Measurements from ENCODE around the gene GUCD1. TPM values are rescaled to one million over a fixed set of nuclear protein-coding genes. Genes with fewer than 3 reads are reported as not detected.
"Not testable (repeated sequence)": the region's sequence is repeated elsewhere in the genome, so short reads cannot be mapped to it uniquely, and the experiment has no call there.

GUCD1 gene
- total RNA-seq, 1 experiment from 2014 or later: 87.4 TPM

DNA sequence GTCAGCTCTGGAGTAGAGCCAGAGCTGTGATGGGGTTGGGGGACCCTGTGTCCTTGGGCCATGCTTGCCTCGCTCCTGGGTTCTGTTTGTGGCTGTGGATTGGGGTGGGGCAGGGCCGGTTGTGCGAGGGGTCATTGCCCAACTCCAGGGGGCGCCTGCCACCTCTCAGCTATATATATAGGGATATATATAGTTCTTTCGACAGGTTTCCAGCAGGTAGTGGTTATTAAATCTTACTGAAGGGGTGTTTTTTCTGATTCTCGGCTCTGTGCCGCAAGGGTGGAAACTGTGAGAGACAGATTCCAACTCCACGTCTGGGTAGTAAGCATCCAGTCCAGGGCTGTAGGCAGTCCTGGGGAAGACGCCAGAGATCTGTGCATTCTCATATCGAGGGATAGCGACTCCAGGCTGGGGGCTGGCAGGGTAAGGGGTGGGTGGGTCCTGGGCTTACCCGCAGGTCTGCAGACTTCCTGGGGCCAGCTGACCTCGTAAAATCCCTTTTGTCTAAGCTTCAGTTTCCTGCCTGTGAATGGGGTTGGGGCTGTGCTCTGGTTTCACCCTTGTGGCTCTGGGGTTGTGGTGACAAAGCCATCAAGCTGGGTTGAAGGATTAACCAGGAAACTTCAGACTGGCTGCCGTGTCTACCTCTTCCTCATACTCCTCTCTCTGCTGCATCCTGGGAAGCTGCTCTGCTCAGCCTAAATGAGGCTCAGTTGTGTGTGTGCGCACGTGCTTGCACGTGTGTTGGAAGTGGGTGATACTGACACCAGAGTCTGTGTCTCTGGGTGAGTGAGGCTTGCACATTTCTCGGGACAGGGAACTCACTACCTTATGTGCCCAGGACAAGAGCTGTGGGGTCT, 49.1 kb upstream of the GUCD1 start:
- not testable (repeated sequence) for H2AFZ ChIP-seq (ENCODE audit: low read length); H2BK20ac ChIP-seq (ENCODE audit: low read depth, low read length, poor library complexity, severe bottlenecking); H4K8ac ChIP-seq (replicated peaks; ENCODE audit: insufficient read length, low read depth, low read length); H4K91ac ChIP-seq (ENCODE audit: insufficient read length, low read depth, low read length); H3K9me3 ChIP-seq (ENCODE audit: control insufficient read depth, low read depth, low read length); H3T11ph ChIP-seq (ENCODE audit: low read length); H3K27me3 ChIP-seq (ENCODE audit: insufficient read depth, low read length); H3K23ac ChIP-seq (ENCODE audit: insufficient read length, low read depth, low read length); H3K56ac ChIP-seq (ENCODE audit: insufficient read length, low read depth, low read length); H3K4me1 ChIP-seq (ENCODE audit: insufficient read depth, low read length); H3K18ac ChIP-seq (ENCODE audit: insufficient read length, low read depth, low read length); H3K36me3 Mint-ChIP-seq (ENCODE audit: insufficient read depth in 1 of 3, low read depth in 3 of 3); H2BK15ac ChIP-seq (ENCODE audit: low read depth, low read length); DNase-seq; H2BK5ac ChIP-seq (ENCODE audit: insufficient read length, low read length); H2BK12ac ChIP-seq (ENCODE audit: insufficient read length, low read depth, low read length); H3K9me3 Mint-ChIP-seq; H3K14ac ChIP-seq (ENCODE audit: insufficient read depth, low read length); H3K23me2 ChIP-seq (ENCODE audit: insufficient read length, low read depth, low read length, poor library complexity, severe bottlenecking); H3K27me3 Mint-ChIP-seq (ENCODE audit: low read depth); H3K4ac ChIP-seq (ENCODE audit: low read depth, low read length); H3K27ac ChIP-seq (ENCODE audit: insufficient read length, low read depth, low read length); H2AK5ac ChIP-seq (ENCODE audit: insufficient read length, low read length); H3K79me1 ChIP-seq (ENCODE audit: insufficient read depth, low read depth, low read length, poor library complexity, severe bottlenecking); H3K9ac ChIP-seq (ENCODE audit: extremely low read depth, insufficient read length, low read length); H2BK120ac ChIP-seq (ENCODE audit: low read depth, low read length, poor library complexity, severe bottlenecking); H4K20me1 ChIP-seq (ENCODE audit: control insufficient read depth, insufficient read depth, insufficient read length); H3K79me2 ChIP-seq (ENCODE audit: insufficient read depth, low read length); H4K5ac ChIP-seq (ENCODE audit: insufficient read length, low read depth, low read length)
- TF ChIP-seq CTCF (conservative IDR thresholded peaks at IDR 0.05): peak; percentile 54
- peak overlapping the region; percentile 20 for H3K4me2 ChIP-seq (ENCODE audit: insufficient read depth, insufficient read length, low read length)
- H3K4me3 Mint-ChIP-seq: peak overlapping the region; percentile 61 to 62
- H3K4me1 Mint-ChIP-seq: peaks cover 28 to 34% of the 10 kb centered on the region in 2 experiments
- WGBS (ENCODE audit: extremely low coverage, insufficient read length, low lambda C conversion rate): no CpG with 5 or more reads among the region's 18 CpGs
- H3K27ac Mint-ChIP-seq: peak overlapping the region; percentile 56 to 91 (median 88); a peak in 5 of 7 replicates

DNA sequence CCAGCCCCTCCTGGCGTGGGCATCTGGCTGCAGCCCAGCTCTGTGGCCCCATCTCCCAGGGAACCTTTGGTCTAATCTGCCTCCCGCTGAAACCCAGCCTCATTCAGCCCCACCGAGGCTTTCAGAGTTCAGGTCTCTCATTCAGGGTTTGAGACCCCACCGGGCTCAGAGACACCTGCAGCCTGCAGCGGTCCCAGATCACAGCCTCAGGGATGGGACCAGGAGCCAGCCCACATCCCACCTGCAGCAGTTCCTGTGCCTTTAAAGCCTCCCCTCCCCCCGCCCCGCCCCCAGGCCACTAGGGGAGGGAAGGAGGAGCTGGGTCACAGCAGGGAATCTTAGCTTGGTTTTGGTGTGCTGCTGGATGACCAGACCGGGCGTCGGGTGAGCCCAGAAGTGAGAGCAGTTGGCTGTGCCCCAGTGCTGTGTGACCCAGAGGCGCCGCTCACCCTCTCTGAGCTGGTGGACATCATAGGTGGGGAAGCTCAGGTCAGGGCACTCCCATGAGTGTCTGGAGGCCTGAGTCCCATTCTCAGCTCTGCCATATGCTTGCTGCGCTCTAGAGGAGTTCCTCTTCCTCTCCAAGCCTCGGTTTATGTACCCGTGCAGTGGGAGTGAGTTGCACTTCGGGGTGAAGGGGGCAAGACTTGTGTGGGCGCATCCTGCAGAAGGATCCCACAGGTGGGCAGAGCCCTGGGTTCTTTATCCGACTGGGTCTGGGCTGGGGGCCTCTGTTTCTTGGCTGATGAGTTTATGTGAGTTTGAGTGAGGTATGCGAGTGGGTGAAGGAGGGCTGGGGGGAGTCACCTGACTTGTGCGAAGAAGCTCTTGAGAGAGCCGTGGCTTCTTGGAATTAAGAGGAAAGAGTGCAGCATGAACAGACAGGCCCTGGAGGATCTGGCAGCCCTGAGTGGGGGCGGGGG, 48.2 kb upstream of the GUCD1 start, which contains the start of gene GGT1:
Gene GGT1, plus strand, starts transcription at position 347 of the 923 bp plus-strand sequence. CDS start 7,889 bp downstream, outside the sequence.
- H3T11ph ChIP-seq (ENCODE audit: low read length); H4K20me1 ChIP-seq (ENCODE audit: control insufficient read depth, insufficient read depth, insufficient read length); H3K27me3 Mint-ChIP-seq (ENCODE audit: low read depth); H2AK5ac ChIP-seq (ENCODE audit: insufficient read length, low read length); H2BK120ac ChIP-seq (ENCODE audit: low read depth, low read length, poor library complexity, severe bottlenecking); H4K91ac ChIP-seq (ENCODE audit: insufficient read length, low read depth, low read length); H2BK15ac ChIP-seq (ENCODE audit: low read depth, low read length); H3K9ac ChIP-seq (ENCODE audit: extremely low read depth, insufficient read length, low read length); H3K27me3 ChIP-seq (ENCODE audit: insufficient read depth, low read length); H3K36me3 Mint-ChIP-seq (ENCODE audit: insufficient read depth in 1 of 3, low read depth in 3 of 3); H3K4ac ChIP-seq (ENCODE audit: low read depth, low read length); H3K27ac ChIP-seq (ENCODE audit: insufficient read length, low read depth, low read length); H3K23ac ChIP-seq (ENCODE audit: insufficient read length, low read depth, low read length); H3K79me1 ChIP-seq (ENCODE audit: insufficient read depth, low read depth, low read length, poor library complexity, severe bottlenecking); H4K5ac ChIP-seq (ENCODE audit: insufficient read length, low read depth, low read length); H3K4me1 ChIP-seq (ENCODE audit: insufficient read depth, low read length); H3K9me3 ChIP-seq (ENCODE audit: control insufficient read depth, low read depth, low read length); H3K23me2 ChIP-seq (ENCODE audit: insufficient read length, low read depth, low read length, poor library complexity, severe bottlenecking); H3K56ac ChIP-seq (ENCODE audit: insufficient read length, low read depth, low read length); H3K18ac ChIP-seq (ENCODE audit: insufficient read length, low read depth, low read length); H3K9me3 Mint-ChIP-seq; H2BK5ac ChIP-seq (ENCODE audit: insufficient read length, low read length); H3K79me2 ChIP-seq (ENCODE audit: insufficient read depth, low read length); H4K8ac ChIP-seq (replicated peaks; ENCODE audit: insufficient read length, low read depth, low read length); H2BK12ac ChIP-seq (ENCODE audit: insufficient read length, low read depth, low read length); H3K14ac ChIP-seq (ENCODE audit: insufficient read depth, low read length); H2BK20ac ChIP-seq (ENCODE audit: low read depth, low read length, poor library complexity, severe bottlenecking); H2AFZ ChIP-seq (ENCODE audit: low read length): not testable (repeated sequence)
- H3K4me2 ChIP-seq (ENCODE audit: insufficient read depth, insufficient read length, low read length): peak within 1 kb of the TSS; percentile 20
- Mint-ChIP-seq H3K4me1 (peaks cover 29 to 37% of the 10 kb centered on the region in 2 experiments), H3K27ac (peak within 1 kb of the TSS in 2 of 3 experiments; percentile 82 to 91; a peak in 4 of 7 replicates), H3K4me3 (peak within 1 kb of the TSS; percentile 61 to 62)
- DNase-seq: peak; percentile 74
- no CpG with 5 or more reads among the region's 22 CpGs for WGBS (ENCODE audit: extremely low coverage, insufficient read length, low lambda C conversion rate)
